Astrocyte of the spinal cord (primary cell): Measurements from ENCODE around the gene MPHOSPH9.

ENCODE experiments used
- DNase-seq: peaks from one replicate; pipeline ENCODE4 v3.0.0; 2011; ENCODE audit warnings: low read depth, low spot score
- H3K4me3 ChIP-seq: 2 replicates; pipeline ENCODE4 v1.5.1; 2011; ENCODE audit warnings: low read depth, mild to moderate bottlenecking, low read length, moderate library complexity
- in situ Hi-C: cut with HindIII; loops from 2 replicates; pipeline ENCODE4 v1.10.0; 2017; ENCODE audit warnings: low sequenced_read_pairs
- TF ChIP-seq, protein P1 (sequence below): IDR thresholded peaks from 2 replicates; pipeline ENCODE4 v1.5.1; 2012; ENCODE audit warnings: low read depth, mild to moderate bottlenecking, low read length, inconsistent platforms

Gene MPHOSPH9

DNA sequence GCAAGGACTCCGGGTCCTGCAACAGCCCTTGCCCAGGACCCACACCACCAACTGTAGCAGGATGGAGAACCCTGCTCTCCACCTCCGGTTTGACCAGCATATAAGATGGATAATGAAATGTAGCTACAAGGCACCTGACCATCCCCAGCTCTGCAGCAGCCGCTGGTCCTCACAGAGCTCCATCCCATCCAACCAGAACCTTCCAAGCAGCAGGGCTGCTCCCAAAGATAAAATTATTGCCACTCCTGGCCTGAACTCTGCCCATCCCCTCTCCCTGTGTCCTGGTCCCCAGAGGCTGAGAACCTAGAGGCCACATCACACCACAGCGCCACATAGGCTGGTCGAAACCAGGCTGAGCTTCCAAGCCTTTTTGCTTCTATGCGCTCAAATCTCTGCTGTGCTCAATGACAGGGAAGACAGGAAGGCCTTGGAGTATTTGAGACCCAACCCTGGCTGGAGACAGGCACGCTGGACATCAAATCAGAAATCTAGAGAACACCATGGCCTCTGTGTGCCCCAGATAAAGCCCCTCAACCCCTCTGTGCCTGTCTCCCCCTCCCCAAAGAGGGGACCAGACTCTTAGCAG lies 34.5 kb upstream of the MPHOSPH9 start:
- H3K4me3 ChIP-seq: no peak overlapping the region
- DNase-seq: no peak
- in situ Hi-C loops: no loop called here
- TF ChIP-seq, protein P1, sequence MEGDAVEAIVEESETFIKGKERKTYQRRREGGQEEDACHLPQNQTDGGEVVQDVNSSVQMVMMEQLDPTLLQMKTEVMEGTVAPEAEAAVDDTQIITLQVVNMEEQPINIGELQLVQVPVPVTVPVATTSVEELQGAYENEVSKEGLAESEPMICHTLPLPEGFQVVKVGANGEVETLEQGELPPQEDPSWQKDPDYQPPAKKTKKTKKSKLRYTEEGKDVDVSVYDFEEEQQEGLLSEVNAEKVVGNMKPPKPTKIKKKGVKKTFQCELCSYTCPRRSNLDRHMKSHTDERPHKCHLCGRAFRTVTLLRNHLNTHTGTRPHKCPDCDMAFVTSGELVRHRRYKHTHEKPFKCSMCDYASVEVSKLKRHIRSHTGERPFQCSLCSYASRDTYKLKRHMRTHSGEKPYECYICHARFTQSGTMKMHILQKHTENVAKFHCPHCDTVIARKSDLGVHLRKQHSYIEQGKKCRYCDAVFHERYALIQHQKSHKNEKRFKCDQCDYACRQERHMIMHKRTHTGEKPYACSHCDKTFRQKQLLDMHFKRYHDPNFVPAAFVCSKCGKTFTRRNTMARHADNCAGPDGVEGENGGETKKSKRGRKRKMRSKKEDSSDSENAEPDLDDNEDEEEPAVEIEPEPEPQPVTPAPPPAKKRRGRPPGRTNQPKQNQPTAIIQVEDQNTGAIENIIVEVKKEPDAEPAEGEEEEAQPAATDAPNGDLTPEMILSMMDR: no peak

DNA sequence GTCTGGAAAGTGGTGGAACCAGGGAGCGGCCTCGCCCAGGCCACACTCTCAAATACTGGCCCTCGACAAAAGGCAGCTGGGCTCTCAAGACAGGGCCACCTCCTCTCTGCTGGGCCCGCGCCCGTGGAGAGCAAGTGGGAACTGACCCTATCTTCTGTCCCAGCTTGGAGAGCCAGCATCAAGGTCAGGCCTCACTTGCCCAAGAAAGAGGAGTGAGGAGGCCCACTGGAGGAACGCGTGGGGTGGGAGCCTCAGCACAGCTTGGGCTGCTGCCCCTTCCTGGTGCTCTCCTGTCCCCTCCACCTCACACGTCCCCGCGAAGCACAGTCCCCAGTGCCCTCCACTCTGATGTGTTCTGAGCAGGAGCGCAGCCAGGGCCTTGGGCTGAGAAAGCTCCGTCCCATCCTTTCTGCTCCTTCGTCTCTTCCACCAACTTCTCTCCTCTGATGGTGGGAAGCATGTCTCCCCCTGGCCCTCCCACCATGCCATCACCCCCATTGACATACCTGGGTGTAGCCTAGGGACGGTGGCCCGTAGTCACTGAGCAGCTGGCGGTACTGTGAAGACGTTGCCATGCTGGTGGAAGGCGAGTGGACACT lies 33.8 kb upstream of the MPHOSPH9 start:
- TF ChIP-seq, protein P1: no peak
- no peak for DNase-seq
- in situ Hi-C loops: no loop called here
- no peak overlapping the region for H3K4me3 ChIP-seq

DNA sequence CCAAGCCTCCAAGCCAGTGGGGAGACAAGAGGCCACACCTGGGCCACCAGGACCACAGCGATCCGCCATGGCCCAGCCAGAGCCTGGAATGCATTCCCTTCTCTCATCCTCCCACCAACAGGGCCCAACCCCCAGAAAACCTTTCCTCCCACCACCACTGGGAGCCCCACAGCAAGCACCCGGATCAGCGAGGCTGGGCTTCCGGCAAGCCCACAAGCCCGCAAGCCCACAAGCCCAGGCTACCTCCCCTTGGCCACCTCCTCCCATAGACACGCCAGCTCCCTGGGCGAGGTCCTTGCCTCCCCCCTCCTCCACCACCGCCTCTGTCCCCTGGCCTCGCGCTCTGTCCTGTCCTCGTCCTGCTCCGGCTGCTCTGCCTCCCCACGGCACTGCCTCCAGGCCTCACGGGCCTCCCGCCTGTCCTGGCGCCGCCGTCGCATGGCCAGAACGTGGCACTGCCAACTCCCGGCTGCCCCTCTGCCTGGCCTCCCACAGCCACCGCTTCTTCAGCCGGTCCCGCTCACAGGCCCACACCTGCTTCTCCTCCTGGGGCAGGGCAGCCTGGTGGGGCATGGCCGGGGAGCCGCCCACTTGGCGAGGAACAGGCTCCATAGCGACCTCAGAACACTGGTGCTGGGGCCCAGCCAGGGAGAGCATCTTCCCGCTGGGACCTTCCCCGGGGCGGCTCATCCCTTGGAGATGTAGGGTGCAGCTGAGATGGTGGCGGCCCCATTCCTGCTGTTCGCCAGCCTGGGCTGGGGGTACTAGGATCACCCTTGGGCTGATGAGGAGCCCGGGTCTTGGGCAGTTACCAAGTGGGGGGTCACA lies 33.1 kb upstream of the MPHOSPH9 start:
- DNase-seq: no peak
- H3K4me3 ChIP-seq: no peak overlapping the region
- in situ Hi-C loops: no loop called here
- TF ChIP-seq, protein P1: no peak

DNA sequence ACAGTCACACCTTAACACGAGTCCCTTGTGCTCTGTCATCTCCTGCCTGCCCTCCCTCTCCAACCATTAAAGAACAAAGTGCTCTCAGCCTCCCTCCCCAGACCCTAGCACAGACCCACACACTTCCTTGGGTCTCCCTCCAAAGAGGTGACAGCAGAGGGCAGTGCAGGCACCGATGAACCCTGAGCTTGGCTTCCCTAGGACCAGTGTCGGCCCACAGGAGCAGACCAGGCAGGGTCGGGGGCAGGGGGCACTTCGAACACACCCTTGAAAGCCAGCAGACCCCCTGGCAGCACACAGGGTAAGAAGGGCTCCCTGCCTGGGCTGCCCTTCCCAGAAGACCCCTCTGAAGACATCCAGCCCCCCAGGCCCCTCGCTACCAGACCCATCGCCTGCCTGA lies 31.7 kb upstream of the MPHOSPH9 start:
- in situ Hi-C loops: no loop called here
- H3K4me3 ChIP-seq: no peak overlapping the region
- DNase-seq: no peak

DNA sequence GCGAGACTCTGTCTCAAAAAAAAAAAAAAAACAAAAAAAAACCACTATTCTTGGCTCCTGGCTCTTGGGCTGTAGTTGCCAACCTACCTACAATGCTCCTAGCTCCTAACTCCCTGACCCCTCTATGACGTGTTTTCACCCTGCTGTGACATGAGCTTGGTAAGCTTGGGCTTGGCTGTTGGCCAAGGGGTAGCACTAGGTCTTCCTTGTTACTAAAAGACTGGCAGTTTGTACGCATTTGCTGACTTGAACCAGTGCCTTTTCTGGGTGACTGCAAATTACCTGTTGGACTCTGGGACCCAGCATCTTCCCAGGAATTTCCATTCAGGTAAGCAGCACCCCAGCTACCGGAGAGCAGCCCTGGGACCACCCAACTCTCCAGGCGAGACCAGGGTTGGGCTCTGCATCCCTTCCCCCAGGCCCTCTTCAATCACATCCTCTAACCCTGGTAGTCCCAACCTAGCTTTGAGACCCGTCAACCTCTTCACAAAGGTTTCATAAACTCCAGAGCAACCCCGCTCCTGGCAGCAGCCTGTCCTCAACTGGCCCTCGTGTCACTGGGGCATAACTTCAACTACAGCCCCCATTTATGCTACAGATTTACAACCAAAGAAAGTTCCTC lies 30.4 kb upstream of the MPHOSPH9 start:
- no peak overlapping the region for H3K4me3 ChIP-seq
- in situ Hi-C loops: no loop called here
- no peak for DNase-seq
- TF ChIP-seq, protein P1: no peak

More for the DNA sequence above, 31.7 kb upstream of the MPHOSPH9 start:
- TF ChIP-seq, protein P1: peak; percentile 14

DNA sequence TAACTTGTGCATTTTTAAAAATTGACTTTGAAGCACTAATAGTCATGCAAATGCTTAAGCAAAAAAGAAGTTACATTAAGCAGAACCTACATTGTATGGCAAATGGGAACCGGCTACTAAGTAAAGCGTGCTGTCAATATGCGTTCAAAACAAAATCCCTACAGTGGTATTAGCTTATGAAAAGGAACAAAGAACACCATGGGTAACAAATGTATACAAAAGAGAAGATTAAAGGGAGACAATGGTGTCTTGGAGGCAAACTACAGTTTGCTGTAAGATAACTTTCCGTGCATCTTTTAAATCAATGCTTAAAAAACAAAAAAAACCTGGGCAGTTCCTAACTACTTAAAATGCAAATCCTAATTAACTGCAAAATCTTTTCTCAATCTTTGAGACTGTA lies 28.3 kb upstream of the MPHOSPH9 start:
- DNase-seq: no peak
- H3K4me3 ChIP-seq: no peak overlapping the region
- in situ Hi-C loops: no loop called here
- TF ChIP-seq, protein P1: no peak
